IMR-90 (cell line): Measurements from ENCODE around the gene FLT1. TPM values are rescaled to one million over a fixed set of nuclear protein-coding genes. Genes with fewer than 3 reads are reported as not detected.

Source experiments
- ATAC-seq: fragments of 200-7000 bp; cut with Tn5 transposase; 2 replicates; pipeline ENCODE4 v1.9.1; 2020; ENCODE audit warnings: low read depth, mild to moderate bottlenecking, moderate library complexity
- BruUV-seq: library from RNA; stranded (reverse); fragments of 400-500 nt; replicated peaks from 2 replicates; lab custom pipeline; 2021; lab: Mats Ljungman, UMichigan
- CTCF ChIA-PET: fragments of 300-600 bp; formaldehyde crosslinking; extraction: SDS; loops from one replicate; lab custom pipeline; 2021; ENCODE audit warnings: antibody characterized with exemption; lab: Yijun Ruan, JAX
- POLR2A ChIA-PET: fragments of 300-600 bp; sonication (Branson Sonifier 250); formaldehyde crosslinking; loops from one replicate; lab custom pipeline; 2022; ENCODE audit warnings: antibody characterized with exemption; ENCODE audit not compliant: unreplicated experiment; lab: Charles Lee
- DNase-seq: peaks from one replicate; pipeline ENCODE4 v3.0.0; 2013
- H2AFZ ChIP-seq: replicated peaks from 2 replicates; pipeline ENCODE3; 2013; ENCODE audit warnings: low read length, mild to moderate bottlenecking; ENCODE audit not compliant: poor library complexity
- H2AK5ac ChIP-seq: 2 replicates; pipeline ENCODE4 v1.6.1; 2013; ENCODE audit warnings: low read depth, low read length, inconsistent platforms
- H2AK9ac ChIP-seq: replicated peaks from 2 replicates; pipeline ENCODE3; 2013; ENCODE audit warnings: mild to moderate bottlenecking, low read depth, low read length, moderate library complexity; ENCODE audit not compliant: poor library complexity
- H2BK120ac ChIP-seq: 2 replicates; pipeline ENCODE4 v1.6.1; 2013; ENCODE audit warnings: low read depth, low read length, inconsistent platforms
- H2BK15ac ChIP-seq: 3 replicates; pipeline ENCODE4 v1.6.1; 2013; ENCODE audit warnings: low read depth, low read length, inconsistent platforms
- H2BK20ac ChIP-seq: 2 replicates; pipeline ENCODE4 v1.6.1; 2013; ENCODE audit warnings: low read depth, mild to moderate bottlenecking, inconsistent platforms, low read length, moderate library complexity
- H2BK5ac ChIP-seq: 2 replicates; pipeline ENCODE4 v1.6.1; 2013; ENCODE audit warnings: mild to moderate bottlenecking, low read depth, low read length, inconsistent platforms; ENCODE audit not compliant: poor library complexity, severe bottlenecking
- H3K14ac ChIP-seq: replicated peaks from 2 replicates; pipeline ENCODE4 v1.6.1; 2013; ENCODE audit warnings: low read depth, low read length, inconsistent platforms
- H3K18ac ChIP-seq: 2 replicates; pipeline ENCODE4 v1.6.1; 2013; ENCODE audit warnings: low read depth, low read length, control low read depth
- H3K23ac ChIP-seq: 2 replicates; pipeline ENCODE4 v1.6.1; 2013; ENCODE audit warnings: low read depth, low read length, inconsistent platforms
- H3K27ac ChIP-seq: 2 replicates; pipeline ENCODE4 v1.5.1; 2013; ENCODE audit warnings: mild to moderate bottlenecking, control low read depth, low read length; ENCODE audit not compliant: insufficient read depth
- H3K27me3 ChIP-seq: 2 replicates; pipeline ENCODE4 v1.6.1; 2013; ENCODE audit warnings: low read length; ENCODE audit not compliant: control insufficient read depth, insufficient read depth
- H3K36me3 ChIP-seq: 2 replicates; pipeline ENCODE4 v1.6.1; 2013; ENCODE audit warnings: low read length, mixed read lengths; ENCODE audit not compliant: control insufficient read depth, insufficient read depth
- H3K4ac ChIP-seq: 2 replicates; pipeline ENCODE4 v1.6.1; 2013; ENCODE audit warnings: low read depth, low read length, inconsistent platforms
- H3K4me1 ChIP-seq: 2 replicates; pipeline ENCODE4 v1.6.1; 2013; ENCODE audit warnings: low read length, mixed read lengths; ENCODE audit not compliant: control insufficient read depth, insufficient read depth
- H3K4me2 ChIP-seq: 2 replicates; pipeline ENCODE4 v1.6.1; 2013; ENCODE audit warnings: low read depth, mild to moderate bottlenecking, control low read depth, low read length, moderate library complexity
- H3K4me3 ChIP-seq: 2 replicates; pipeline ENCODE4 v1.5.1; 2013; ENCODE audit warnings: low read depth, mild to moderate bottlenecking, control low read depth, low read length, moderate library complexity; ENCODE audit not compliant: insufficient read depth
- H3K56ac ChIP-seq: 2 replicates; pipeline ENCODE4 v1.6.1; 2013; ENCODE audit warnings: low read length, inconsistent platforms; ENCODE audit not compliant: insufficient read depth; ENCODE audit errors: extremely low read depth
- H3K79me1 ChIP-seq, 2 experiments: 2 replicates each; pipeline ENCODE4 v1.6.1; 2013; ENCODE audit warnings: low read length in 2 of 2, inconsistent platforms in 1 of 2, low read depth in 1 of 2
- H3K9ac ChIP-seq: 2 replicates; pipeline ENCODE4 v1.6.1; 2013; ENCODE audit warnings: low read depth, low read length, control low read depth
- H3K9me1 ChIP-seq: 2 replicates; pipeline ENCODE4 v1.6.1; 2013; ENCODE audit warnings: low read length, inconsistent platforms; ENCODE audit not compliant: insufficient read depth
- H3K9me3 ChIP-seq: 2 replicates; pipeline ENCODE4 v1.6.1; 2013; ENCODE audit warnings: low read length; ENCODE audit not compliant: control insufficient read depth, insufficient read depth
- H4K20me1 ChIP-seq: 2 replicates; pipeline ENCODE4 v1.6.1; 2013; ENCODE audit warnings: low read length, inconsistent platforms; ENCODE audit not compliant: insufficient read depth
- H4K5ac ChIP-seq: 2 replicates; pipeline ENCODE4 v1.6.1; 2013; ENCODE audit warnings: mild to moderate bottlenecking, low read depth, low read length, control low read depth
- H4K8ac ChIP-seq, 2 experiments: 2 replicates each; pipeline ENCODE4 v1.6.1; 2013; ENCODE audit warnings: low read depth in 2 of 2, low read length in 2 of 2, control low read depth in 1 of 2, inconsistent platforms in 1 of 2
- H4K91ac ChIP-seq: 2 replicates; pipeline ENCODE4 v1.6.1; 2013; ENCODE audit warnings: low read depth, low read length, inconsistent platforms; ENCODE audit not compliant: insufficient read depth
- CEBPB ChIP-seq: IDR thresholded peaks from 2 replicates; pipeline ENCODE4 v1.6.1; 2012; ENCODE audit warnings: low read depth, low read length, improper control_type of control experiment
- RCOR1 ChIP-seq: IDR thresholded peaks from 2 replicates; pipeline ENCODE4 v1.6.1; 2012; ENCODE audit warnings: mild to moderate bottlenecking, low read length, improper control_type of control experiment; ENCODE audit not compliant: insufficient replicate concordance
- WGBS, 2 experiments: methylation state at CpG; one replicate each; pipeline versions ENCODE4 v1.1.5 to v1.1.7; 2013; ENCODE audit warnings: missing lambda C conversion rate in 2 of 2; ENCODE audit not compliant: insufficient read length in 1 of 2; ENCODE audit errors: extremely low coverage in 2 of 2; 5-methylcytosine and 5-hydroxymethylcytosine counted together
- dilution Hi-C: fragments of 300-500 bp; cut with HindIII; formaldehyde crosslinking; loops from one replicate; pipeline ENCODE4 v1.14.3; 2018; ENCODE audit warnings: low sequenced_read_pairs; ENCODE audit not compliant: unreplicated experiment
- in situ Hi-C: fragments of 300-500 bp; cut with MboI; formaldehyde crosslinking; loops from 3 replicates; pipeline ENCODE4 v1.14.3; 2019; ENCODE audit warnings: low sequenced_read_pairs, inconsistent platforms, mixed read lengths
- intact Hi-C: fragments of 100-400 bp; cut with micrococcal nuclease; formaldehyde crosslinking; loops from 2 replicates; pipeline ENCODE4 v1.10.0; 2022
- polyA plus RNA-seq, 3 experiments: library from polyadenylated mRNA; depleted of rRNA; stranded (reverse); fragments of >200 nt; gene quantifications; 2 replicates each; pipeline ENCODE4 v1.2.3, GENCODE V29; 2012; ENCODE audit warnings: low replicate concordance in 1 of 3
- total RNA-seq: library from RNA; depleted of rRNA; stranded (reverse); fragments of >200 nt; gene quantifications from 2 replicates; pipeline ENCODE4 v1.2.3, GENCODE V29; 2012

Gene FLT1
- total and polyA plus RNA-seq, 2 of the 4 experiments (the other 2 are of a cell fraction) = 4.5 to 10.4 TPM

GRCh38 chr13:28492569-28493367 is 2.2 kb downstream of the FLT1 start:
- H3K23ac ChIP-seq = peak overlapping the region; percentile 4; the same call in 1 of the 2 replicates
- H2AK9ac ChIP-seq = no peak overlapping the region
- H3K79me1 ChIP-seq = peaks cover 14 to 38% of the 10 kb centered on the region in 2 experiments; a peak in 2 of 4 replicates
- no peak overlapping the region for H2BK20ac ChIP-seq
- ATAC-seq = no peak
- dilution Hi-C loops (no loop called here), intact Hi-C loops (loop anchor here (5.0 kb wide), 1 partner anchor 165 kb away; the partner anchor contains the start of gene POMP), in situ Hi-C loops (no loop called here)
- BruUV-seq = no TSS peak
- POLR2A ChIA-PET = no interaction called here
- peaks cover 8% of the 10 kb centered on the region; the same call in 1 of the 2 replicates for H4K20me1 ChIP-seq
- no peak overlapping the region for H2AFZ ChIP-seq
- H3K27me3 ChIP-seq = peaks cover 22% of the 10 kb centered on the region; the same call in 1 of the 2 replicates
- H2BK120ac ChIP-seq = no peak overlapping the region
- no peak overlapping the region for H2BK5ac ChIP-seq
- CTCF ChIA-PET = no interaction called here
- H3K9me1 ChIP-seq = peaks cover 5% of the 10 kb centered on the region; the same call in 1 of the 2 replicates
- H3K27ac ChIP-seq = no peak overlapping the region
- no peak overlapping the region for H2BK15ac ChIP-seq
- no peak overlapping the region for H2AK5ac ChIP-seq
- no peak overlapping the region for H3K4me3 ChIP-seq
- no peak overlapping the region for H4K91ac ChIP-seq
- no peak overlapping the region for H4K8ac ChIP-seq
- H3K9ac ChIP-seq = no peak overlapping the region
- H3K4ac ChIP-seq = no peak overlapping the region
- peak overlapping the region; percentile 61; the same call in 1 of the 2 replicates for H3K4me2 ChIP-seq
- H3K56ac ChIP-seq = no peak overlapping the region
- no peak overlapping the region for H4K5ac ChIP-seq
- WGBS, 2 experiments = 65% methylated on average over 4 of the region's 10 CpGs; no CpG with 5 or more reads in 1 of the 2 experiments
- no peaks in the 10 kb centered on the region for H3K36me3 ChIP-seq
- no peak overlapping the region for H3K18ac ChIP-seq
- no peak for DNase-seq
- TF ChIP-seq RCOR1 = no peak
- 0 out of 2 replicates have a peak, but pooled peaks have one; percentile 17 for TF ChIP-seq CEBPB
- H3K4me1 ChIP-seq = peaks cover 7% of the 10 kb centered on the region
- H3K9me3 ChIP-seq = no peaks in the 10 kb centered on the region
- H3K14ac ChIP-seq = no peak overlapping the region
